Hepatocyte (in vitro differentiated cells): ENCODE data around the gene HRH4.

ENCODE experiments used
- EZH2 ChIP-seq: fragments of 200-600 bp; sonication (generic); IDR thresholded peaks from 2 replicates; pipeline ENCODE4 v1.6.1; 2016; ENCODE audit warnings: antibody characterized with exemption, mild to moderate bottlenecking, borderline replicate concordance
- EZH2phosphoT487 ChIP-seq: fragments of 200-600 bp; sonication (generic); IDR thresholded peaks from one replicate; pipeline ENCODE4 v1.6.1; 2018; ENCODE audit warnings: antibody characterized with exemption, mild to moderate bottlenecking, low read depth, moderate library complexity; ENCODE audit not compliant: unreplicated experiment, severe bottlenecking
- TF ChIP-seq, protein P1 (sequence below): fragments of 200-600 bp; sonication (generic); IDR thresholded peaks from 2 replicates; pipeline ENCODE4 v1.5.1; 2016; ENCODE audit warnings: antibody characterized with exemption, mild to moderate bottlenecking; ENCODE audit not compliant: poor library complexity

DNA sequence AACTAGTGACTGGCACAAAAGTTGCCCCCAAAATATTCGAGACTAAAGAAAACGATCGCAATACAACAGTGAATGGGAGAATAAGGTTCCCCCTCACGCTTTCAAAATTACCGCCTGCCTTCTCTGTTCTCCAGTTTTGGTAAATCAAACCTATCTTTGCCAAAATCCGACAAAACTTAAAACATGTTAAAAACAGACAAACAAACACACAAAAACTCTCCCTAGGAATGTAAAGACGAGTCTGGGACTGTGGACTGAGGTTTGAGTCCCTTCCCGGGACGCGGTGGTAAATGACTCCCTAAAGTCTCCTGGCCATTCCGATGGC is 34.4 kb upstream of the HRH4 start:
- TF ChIP-seq EZH2 (no peak), EZH2phosphoT487 (no peak)
- TF ChIP-seq, protein P1, sequence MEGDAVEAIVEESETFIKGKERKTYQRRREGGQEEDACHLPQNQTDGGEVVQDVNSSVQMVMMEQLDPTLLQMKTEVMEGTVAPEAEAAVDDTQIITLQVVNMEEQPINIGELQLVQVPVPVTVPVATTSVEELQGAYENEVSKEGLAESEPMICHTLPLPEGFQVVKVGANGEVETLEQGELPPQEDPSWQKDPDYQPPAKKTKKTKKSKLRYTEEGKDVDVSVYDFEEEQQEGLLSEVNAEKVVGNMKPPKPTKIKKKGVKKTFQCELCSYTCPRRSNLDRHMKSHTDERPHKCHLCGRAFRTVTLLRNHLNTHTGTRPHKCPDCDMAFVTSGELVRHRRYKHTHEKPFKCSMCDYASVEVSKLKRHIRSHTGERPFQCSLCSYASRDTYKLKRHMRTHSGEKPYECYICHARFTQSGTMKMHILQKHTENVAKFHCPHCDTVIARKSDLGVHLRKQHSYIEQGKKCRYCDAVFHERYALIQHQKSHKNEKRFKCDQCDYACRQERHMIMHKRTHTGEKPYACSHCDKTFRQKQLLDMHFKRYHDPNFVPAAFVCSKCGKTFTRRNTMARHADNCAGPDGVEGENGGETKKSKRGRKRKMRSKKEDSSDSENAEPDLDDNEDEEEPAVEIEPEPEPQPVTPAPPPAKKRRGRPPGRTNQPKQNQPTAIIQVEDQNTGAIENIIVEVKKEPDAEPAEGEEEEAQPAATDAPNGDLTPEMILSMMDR = no peak
